HL-60/S4 treated with phorbol 12-myristate 13-acetate at 8.2 ng/mL for 4 days and 3 days (cell line): ENCODE measurements around the gene TULP4.

Experiments used
- in situ Hi-C: fragments of 300-500 bp; cut with MboI; formaldehyde crosslinking; loops from 2 replicates; pipeline ENCODE4 v1.15.0; 2022; ENCODE audit warnings: low sequenced_read_pairs

Gene TULP4

GRCh38 chr6:158356586-158357546, 44.6 kb downstream of the TULP4 start:
- in situ Hi-C loops: no loop called here

- in situ Hi-C loops: no loop called here
These were observed 45.4 kb downstream of the TULP4 start for GRCh38 chr6:158357570-158358216.

DNA sequence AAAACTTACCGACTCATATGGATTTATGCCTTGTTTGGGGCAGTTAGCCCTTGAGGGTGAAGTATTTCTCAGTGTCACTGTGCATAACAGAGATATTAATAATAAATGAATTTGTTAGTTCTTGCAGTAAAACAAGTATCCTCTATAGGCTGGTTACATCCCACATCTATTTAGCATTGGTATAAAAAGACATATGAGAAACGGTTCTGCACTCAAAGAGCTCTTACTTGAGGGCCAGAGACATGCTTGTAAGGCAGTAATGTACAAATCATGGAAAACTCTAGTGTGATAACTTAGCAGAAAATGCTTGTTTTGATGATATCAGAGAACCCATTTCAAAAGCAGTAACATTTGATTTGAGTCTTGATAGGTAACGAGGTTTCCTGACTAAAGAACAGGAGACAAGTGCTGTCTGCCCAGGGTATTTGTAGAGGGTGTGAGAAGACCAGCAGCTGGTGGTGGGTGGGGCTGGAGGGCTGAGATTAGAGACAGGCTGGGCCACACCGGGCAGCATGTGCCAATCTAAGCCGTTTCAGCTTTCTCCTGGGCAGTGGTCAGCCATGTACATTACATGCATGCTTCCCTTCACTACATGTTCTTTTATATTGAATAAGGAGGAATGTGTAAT, 46.3 kb downstream of the TULP4 start:
- in situ Hi-C loops: no loop called here

DNA sequence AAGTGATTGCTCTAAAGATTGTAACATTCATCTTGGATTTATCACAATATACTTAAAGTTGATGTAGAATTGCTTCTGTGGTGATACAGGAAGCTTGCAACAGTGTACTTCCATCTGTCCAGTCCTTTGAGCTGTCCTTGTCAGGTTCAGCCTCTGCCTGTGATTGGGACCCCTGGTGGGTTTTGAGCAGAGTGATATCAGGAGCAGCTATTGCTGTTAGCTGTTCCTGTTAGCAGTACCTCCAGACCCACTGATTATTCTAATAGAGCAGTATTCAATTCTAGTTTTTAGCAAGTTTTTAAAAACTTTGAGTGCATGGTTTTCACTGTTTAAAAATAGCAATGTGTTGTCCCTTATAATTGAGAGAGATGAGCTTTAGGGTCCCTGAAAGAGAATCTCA, 48.8 kb downstream of the TULP4 start:
- in situ Hi-C loops: no loop called here

DNA sequence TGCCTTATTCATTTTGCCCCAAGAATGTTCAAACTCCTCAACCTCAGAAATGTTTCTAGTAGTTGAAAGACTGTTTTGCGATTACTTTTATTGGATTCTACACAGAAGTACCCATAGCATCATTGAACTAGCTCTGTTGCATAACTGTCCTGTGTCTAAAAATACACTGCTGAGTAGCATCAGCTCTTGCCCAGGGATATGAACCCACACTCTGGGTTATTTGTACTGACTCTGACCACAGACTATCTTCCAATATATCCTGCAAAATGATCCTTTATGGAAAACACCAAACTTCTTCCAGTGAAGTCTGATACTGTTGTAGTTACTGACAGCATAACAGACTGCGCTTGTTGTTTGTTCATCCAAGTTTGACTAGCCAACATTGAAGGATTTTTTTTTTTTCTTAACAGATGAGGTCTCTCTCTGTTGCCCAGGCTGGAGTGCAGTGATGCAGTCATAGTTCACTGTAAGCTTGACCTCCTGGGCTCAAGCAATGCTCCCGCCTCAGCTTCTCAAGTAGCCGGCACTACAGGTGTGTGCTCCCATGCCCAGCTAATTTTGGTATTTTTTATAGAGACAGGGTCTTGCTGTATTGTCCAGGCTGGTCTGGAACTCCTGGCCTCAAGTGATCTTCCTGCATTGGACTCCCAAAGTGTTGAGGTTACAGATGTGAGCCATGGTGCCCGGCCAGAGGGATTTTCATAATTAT, 49.9 kb downstream of the TULP4 start:
- in situ Hi-C loops: no loop called here

DNA sequence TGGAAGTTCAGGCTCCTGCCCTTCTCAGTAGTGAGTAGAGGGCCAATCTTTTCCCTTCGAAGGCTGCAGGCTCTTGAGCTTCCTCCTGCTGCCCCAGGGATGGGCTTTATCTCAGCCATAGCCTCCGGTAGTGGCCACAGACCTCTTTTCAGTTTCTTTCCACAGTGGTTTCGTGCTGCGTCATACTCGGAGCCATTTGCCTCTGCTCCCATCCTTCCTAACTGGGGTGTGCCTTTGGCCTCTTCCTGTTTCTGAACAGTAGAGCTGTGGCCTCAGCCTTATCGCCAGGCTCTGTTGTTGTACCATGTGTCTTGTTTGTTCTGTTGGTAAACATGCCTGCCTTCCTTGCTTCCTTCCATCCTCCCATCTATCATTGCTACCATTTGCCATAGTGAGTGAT, 54.1 kb downstream of the TULP4 start:
- in situ Hi-C loops: no loop called here

DNA sequence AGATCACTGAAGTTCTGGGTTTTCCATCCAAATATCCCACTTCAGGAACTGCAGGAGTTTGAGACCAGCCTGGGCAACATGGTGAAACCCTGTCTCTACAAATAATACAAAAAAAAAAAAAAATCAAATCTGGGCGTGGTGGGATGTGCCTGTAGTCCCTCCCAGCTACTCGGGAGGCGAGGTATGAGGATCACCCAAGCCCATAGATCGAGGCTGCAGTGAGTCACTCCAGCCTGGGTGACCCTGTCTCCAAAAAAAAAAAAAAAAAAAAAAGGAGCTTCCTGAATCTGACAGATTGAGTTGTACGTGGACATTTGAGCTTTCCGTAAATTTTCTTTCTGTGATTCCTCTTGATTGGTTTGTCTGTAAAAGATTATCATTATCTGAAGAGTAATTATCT, 55.6 kb downstream of the TULP4 start:
- in situ Hi-C loops: no loop called here

- in situ Hi-C loops: no loop called here
These were observed 57.0 kb downstream of the TULP4 start for GRCh38 chr6:158369241-158369640.

DNA sequence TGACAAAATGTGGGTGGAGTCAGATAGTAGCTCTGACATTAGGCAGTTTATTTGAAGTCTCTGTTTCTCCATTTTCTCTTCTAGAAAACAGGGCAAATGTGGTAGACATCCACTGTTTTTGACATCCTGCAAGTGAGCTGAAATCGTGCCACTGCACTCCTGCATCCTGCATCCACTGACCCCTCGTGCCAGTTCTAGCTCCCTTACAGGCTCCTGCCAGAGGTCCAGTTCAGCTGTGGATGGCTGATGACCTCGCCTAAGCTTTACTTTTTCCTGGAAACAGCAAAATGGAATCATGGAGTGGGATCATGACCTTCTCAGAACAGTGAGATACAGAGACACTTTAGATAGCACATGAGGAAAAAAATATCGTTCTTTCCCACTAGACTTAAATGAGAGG, 58.5 kb downstream of the TULP4 start:
- in situ Hi-C loops: no loop called here

DNA sequence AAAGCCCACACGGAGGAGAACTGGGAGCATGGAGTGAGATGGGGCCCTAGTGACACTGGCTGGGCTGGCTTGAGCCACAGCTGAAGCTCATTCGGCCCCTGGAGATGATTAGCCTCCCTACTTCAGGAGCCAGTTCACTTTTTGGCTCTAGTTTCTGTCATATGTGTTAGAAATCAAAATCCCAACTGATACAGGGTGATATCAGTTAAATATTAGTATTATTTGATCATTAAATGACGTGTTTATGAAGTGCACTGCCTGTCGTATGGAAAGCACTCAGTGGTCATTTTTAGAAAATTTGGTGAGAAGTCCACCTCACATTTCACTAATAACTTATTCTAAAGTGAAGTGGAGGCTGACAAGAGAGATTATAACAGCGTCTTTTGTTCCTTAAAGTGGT, 59.0 kb downstream of the TULP4 start:
- in situ Hi-C loops: no loop called here

DNA sequence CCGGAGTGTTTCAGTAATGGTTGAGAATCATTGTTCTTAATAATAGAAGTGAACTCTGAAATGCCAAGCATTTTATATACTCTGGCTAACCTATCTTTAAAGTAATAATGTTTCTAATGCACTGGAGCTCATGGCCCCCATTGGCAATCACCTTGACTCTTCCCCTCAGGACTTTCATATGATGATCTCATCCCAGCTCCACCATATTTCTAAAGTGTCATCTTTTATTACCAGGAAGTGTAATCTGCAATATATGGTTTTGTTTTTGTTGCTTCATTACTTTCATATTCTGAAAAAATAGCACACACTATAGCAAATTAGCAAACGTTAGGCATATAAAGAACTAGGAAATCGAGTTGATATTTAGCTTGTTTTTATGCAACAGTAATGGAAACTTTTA, 60.3 kb downstream of the TULP4 start:
- in situ Hi-C loops: no loop called here

DNA sequence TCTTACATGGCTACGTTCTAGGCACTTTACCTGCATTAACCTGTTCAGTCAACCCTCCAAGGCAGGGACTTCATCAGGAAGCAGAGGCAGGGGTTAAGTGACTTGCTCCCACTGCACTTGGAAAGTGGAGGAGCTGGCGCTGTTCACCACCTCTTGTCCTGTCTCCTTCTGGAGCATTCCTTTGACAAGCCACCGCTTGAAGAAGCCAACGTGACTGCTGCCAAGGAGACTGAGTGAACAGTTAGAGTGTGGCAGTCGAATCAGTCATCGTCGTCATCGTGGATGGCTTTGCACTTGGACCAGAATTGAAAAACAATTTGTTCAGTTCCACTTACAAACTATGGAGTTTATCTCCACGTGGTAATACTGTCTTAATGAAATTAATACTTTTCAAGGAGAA, 60.9 kb downstream of the TULP4 start:
- in situ Hi-C loops: no loop called here

GRCh38 chr6:158374020-158374419, 61.8 kb downstream of the TULP4 start:
- in situ Hi-C loops: no loop called here

GRCh38 chr6:158376631-158377081, 64.4 kb downstream of the TULP4 start:
- in situ Hi-C loops: no loop called here

DNA sequence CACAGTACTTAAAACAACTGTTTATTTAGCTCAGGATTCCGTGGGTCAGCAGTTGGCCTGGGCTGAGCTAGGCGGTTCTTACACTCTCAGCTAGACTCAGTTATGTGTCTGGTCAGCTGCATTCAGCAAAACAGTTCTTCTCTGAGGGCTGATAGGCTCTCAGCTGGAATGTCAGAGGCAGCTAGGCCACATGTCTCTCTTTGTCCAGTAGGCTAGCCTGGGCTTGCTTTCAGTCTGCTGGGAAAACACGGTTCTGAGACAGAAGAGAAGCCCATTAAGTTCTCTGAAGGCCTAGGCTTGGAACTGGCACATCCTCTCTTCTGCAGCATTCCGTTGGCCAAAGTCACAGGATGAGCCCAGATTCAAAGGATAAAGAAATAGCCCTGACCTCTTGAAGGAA, 65.6 kb downstream of the TULP4 start:
- in situ Hi-C loops: no loop called here

DNA sequence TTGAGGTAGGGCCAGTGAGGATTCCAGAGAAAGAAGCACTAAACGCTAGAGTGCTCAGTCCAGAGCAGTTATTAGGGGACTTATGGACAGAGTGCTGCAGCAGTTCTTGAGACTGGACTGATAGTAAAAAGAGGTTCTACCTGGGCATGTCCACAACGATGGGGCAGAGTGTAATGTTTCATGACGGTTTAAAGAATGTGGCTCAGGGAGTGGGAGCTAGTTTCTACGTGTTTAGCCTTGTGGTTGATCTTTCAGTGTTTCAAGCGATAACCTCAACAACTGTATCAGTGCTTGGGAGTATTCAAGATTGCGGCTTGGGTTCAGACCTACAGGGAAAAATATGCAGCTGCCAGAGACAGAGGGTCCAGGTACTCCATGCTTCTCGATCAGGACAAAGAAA, 67.1 kb downstream of the TULP4 start:
- in situ Hi-C loops: no loop called here

- in situ Hi-C loops: no loop called here
These were observed 68.9 kb downstream of the TULP4 start for GRCh38 chr6:158381214-158381613.

DNA sequence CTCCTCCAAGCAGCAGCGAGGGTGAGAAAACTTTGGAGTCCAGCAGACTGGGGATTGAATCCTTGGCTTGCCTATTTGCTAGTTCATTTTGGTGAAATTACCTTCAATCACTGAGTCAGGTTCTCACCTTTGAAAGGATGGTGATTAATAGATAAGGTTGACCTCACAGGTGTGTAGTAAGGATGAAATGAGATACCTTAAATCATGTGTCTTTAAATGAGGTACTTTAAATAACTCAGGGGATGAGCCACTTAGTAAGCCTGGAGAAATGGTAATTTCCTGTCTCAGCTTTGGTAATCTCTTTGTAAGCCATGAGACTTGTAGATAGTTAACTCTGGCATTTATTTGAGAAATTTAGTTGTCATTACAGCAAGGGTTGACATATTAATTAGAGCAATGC, 70.2 kb downstream of the TULP4 start:
- in situ Hi-C loops: no loop called here

- in situ Hi-C loops: no loop called here
These were observed 70.8 kb downstream of the TULP4 start for GRCh38 chr6:158383057-158383456.

- in situ Hi-C loops: no loop called here
These were observed 71.3 kb downstream of the TULP4 start for GRCh38 chr6:158383542-158383941.

GRCh38 chr6:158384671-158385110, 72.4 kb downstream of the TULP4 start:
- in situ Hi-C loops: no loop called here
